Peyer's patch (tissue), 4 donors: ENCODE results near the gene ARF6. TPM values are rescaled to one million over a fixed set of nuclear protein-coding genes. Genes with fewer than 3 reads are reported as not detected.
A peak's percentile ranks its signal among the peaks of the same experiment; 100 is the strongest.
"Not testable (repeated sequence)": the region's sequence is repeated elsewhere in the genome, so short reads cannot be mapped to it uniquely, and the experiment has no call there.

Source experiments
- DNase-seq, 3 donors: peaks; one replicate each; pipeline ENCODE4 v3.0.0-alpha.2; 2017 to 2019
- H3K27ac ChIP-seq, 4 donors: fragments of 200-600 bp; sonication (generic); one replicate each; pipeline ENCODE4 v1.5.1; 2016 to 2019
- H3K27me3 ChIP-seq, 2 donors: fragments of 200-600 bp; sonication (generic); one replicate each; pipeline ENCODE4 v1.5.1; 2019
- H3K36me3 ChIP-seq, 3 donors: fragments of 200-600 bp; sonication (generic); one replicate each; pipeline ENCODE4 v1.5.1; 2016 to 2019
- H3K4me1 ChIP-seq, 4 donors: fragments of 200-600 bp; sonication (generic); one replicate each; pipeline ENCODE4 v1.5.1; 2016 to 2019
- H3K4me3 ChIP-seq, 4 donors: fragments of 200-600 bp; sonication (generic); 1 replicate in 3 of 4; 2 replicates in 1 of 4; pipeline ENCODE4 v1.5.1; 2016 to 2019; ENCODE audit warnings: mild to moderate bottlenecking in 1 of 4
- H3K9me3 ChIP-seq, 4 donors: fragments of 200-600 bp; sonication (generic); one replicate each; pipeline ENCODE4 v1.5.1; 2016 to 2019; ENCODE audit warnings: mild to moderate bottlenecking in 1 of 4
- CTCF ChIP-seq, 6 experiments: fragments of 450-650 bp in 4 of 6; fragments of 200-600 bp in 2 of 6; sonication (generic) in 1 of 6; IDR thresholded peaks; one replicate each; pipeline ENCODE4 v1.5.1; 2017 to 2019; ENCODE audit warnings: antibody characterized with exemption in 6 of 6, mild to moderate bottlenecking in 3 of 6, moderate library complexity in 1 of 6
- POLR2A ChIP-seq, 2 donors: fragments of 450-650 bp; IDR thresholded peaks; one replicate each; pipeline ENCODE4 v1.5.1; 2017; ENCODE audit warnings: antibody characterized with exemption in 2 of 2, mild to moderate bottlenecking in 2 of 2, moderate library complexity in 2 of 2
- total RNA-seq, 4 donors: library from RNA; depleted of rRNA; stranded (reverse); fragments of >200 nt; gene quantifications; one replicate each; pipeline ENCODE4 v1.1.0, GENCODE V29; 2016

The ARF6 gene
- total RNA-seq, 4 donors from 2014 or later: 47.0 to 92.5 (median 68.5) TPM

- Histone ChIP-seq H3K36me3 (peaks cover 0 to 14% (median 0%) of the 10 kb centered on the region in 3 donors), H3K4me1 (peaks cover 0 to 33% (median 6%) of the 10 kb centered on the region in 4 donors), H3K9me3 (no peaks in the 10 kb centered on the region), H3K27ac (peak overlapping the region; percentile 1 to 43 (median 10)), H3K4me3 (peak overlapping the region in 2 of 4 donors; percentile 12 to 95), H3K27me3 (no peaks in the 10 kb centered on the region)
- DNase-seq: no peak
- TF ChIP-seq CTCF (IDR thresholded peaks at IDR 0.05) (no peak), POLR2A (IDR thresholded peaks at IDR 0.05) (no peak)
Measured at GRCh38 chr14:49897965-49898364, 5.1 kb downstream of the ARF6 start.

GRCh38 chr14:49898485-49898884 is 5.6 kb downstream of the ARF6 start:
- no peaks in the 10 kb centered on the region for H3K9me3 ChIP-seq
- peaks cover 0 to 33% (median 6%) of the 10 kb centered on the region in 4 donors for H3K4me1 ChIP-seq
- no peak for DNase-seq
- H3K4me3 ChIP-seq: peak overlapping the region in 1 of 4 donors; percentile 95
- no peaks in the 10 kb centered on the region for H3K27me3 ChIP-seq
- H3K36me3 ChIP-seq: peaks cover 0 to 14% (median 0%) of the 10 kb centered on the region in 3 donors
- H3K27ac ChIP-seq: peak overlapping the region; percentile 1 to 43 (median 16)
- TF ChIP-seq POLR2A (IDR thresholded peaks at IDR 0.05) (no peak), CTCF (IDR thresholded peaks at IDR 0.05) (no peak)

GRCh38 chr14:49900973-49901372 is 8.1 kb downstream of the ARF6 start:
- peaks cover 0 to 28% (median 6%) of the 10 kb centered on the region in 4 donors for H3K4me1 ChIP-seq
- TF ChIP-seq CTCF (IDR thresholded peaks at IDR 0.05): no peak
- no peak for TF ChIP-seq POLR2A (IDR thresholded peaks at IDR 0.05)
- peaks cover 0 to 3% (median 0%) of the 10 kb centered on the region in 3 donors for H3K36me3 ChIP-seq

GRCh38 chr14:49902679-49903246 is 9.9 kb downstream of the ARF6 start:
- peaks cover 0 to 13% (median 0%) of the 10 kb centered on the region in 4 donors for H3K4me1 ChIP-seq
- H3K36me3 ChIP-seq, H3K9me3 ChIP-seq, H3K27me3 ChIP-seq, H3K4me3 ChIP-seq: not testable (repeated sequence)
- DNase-seq: peak in 2 of 3 donors; percentile 67 to 71
- peak overlapping the region in 3 of 4 donors; percentile 11 to 75 (median 44) for H3K27ac ChIP-seq
- TF ChIP-seq POLR2A (IDR thresholded peaks at IDR 0.05) (peak in 1 of 2 donors; percentile 22), CTCF (IDR thresholded peaks at IDR 0.05) (peak in 3 of 6 experiments; percentile 32 to 46 (median 36))

More at GRCh38 chr14:49900973-49901372, 8.1 kb downstream of the ARF6 start:
- Histone ChIP-seq H3K4me3 (no peak overlapping the region), H3K9me3 (no peaks in the 10 kb centered on the region), H3K27ac (no peak overlapping the region), H3K27me3 (no peaks in the 10 kb centered on the region)
- DNase-seq: no peak

GRCh38 chr14:49904270-49904669 is 11.4 kb downstream of the ARF6 start:
- TF ChIP-seq CTCF (IDR thresholded peaks at IDR 0.05) (no peak), POLR2A (IDR thresholded peaks at IDR 0.05) (no peak)
- H3K4me3 ChIP-seq: no peak overlapping the region
- peaks cover 0 to 3% (median 0%) of the 10 kb centered on the region in 3 donors for H3K36me3 ChIP-seq
- H3K27me3 ChIP-seq: no peaks in the 10 kb centered on the region
- H3K27ac ChIP-seq: no peak overlapping the region
- peaks cover 0 to 7% (median 0%) of the 10 kb centered on the region in 4 donors for H3K4me1 ChIP-seq
- no peak for DNase-seq
- H3K9me3 ChIP-seq: no peaks in the 10 kb centered on the region
